ENCODE data around the gene HHAT. TPM values are rescaled to one million over a fixed set of nuclear protein-coding genes. Genes with fewer than 3 reads are reported as not detected.

The HHAT gene
- polyA plus RNA-seq, 2 donors = 1.6 to 1.8 TPM

GRCh38 chr1:210296682-210297081 is 32.0 kb upstream of the HHAT start:
- H3K27ac ChIP-seq (ENCODE audit: low read depth in 2 of 2, low read length in 1 of 2) = no peak overlapping the region
- H3K27me3 ChIP-seq (ENCODE audit: control insufficient read depth in 1 of 2, insufficient read depth in 2 of 2, low read length in 2 of 2) = no peaks in the 10 kb centered on the region
- no peaks in the 10 kb centered on the region for H3K9me3 ChIP-seq (ENCODE audit: control insufficient read depth in 2 of 2, insufficient read depth in 1 of 2, low read depth in 1 of 2, low read length in 1 of 2)
- H3K4me3 ChIP-seq (ENCODE audit: low read depth in 1 of 2, low read length in 2 of 2) = no peak overlapping the region
- peaks cover 5 to 13% of the 10 kb centered on the region in 2 donors for H3K4me1 ChIP-seq (ENCODE audit: control insufficient read depth in 2 of 2, insufficient read depth in 2 of 2, low read length in 1 of 2)
- H3K36me3 ChIP-seq (ENCODE audit: control insufficient read depth in 2 of 2, insufficient read depth in 2 of 2, low read length in 1 of 2) = no peaks in the 10 kb centered on the region
- 88 to 92% methylated on average over 3 of the region's 3 CpGs for WGBS, 2 donors

GRCh38 chr1:210298296-210298695 is 30.4 kb upstream of the HHAT start:
- Histone ChIP-seq H3K27ac (ENCODE audit: low read depth in 2 of 2, low read length in 1 of 2) (peak overlapping the region in 1 of 2 donors; percentile 0), H3K4me1 (ENCODE audit: control insufficient read depth in 2 of 2, insufficient read depth in 2 of 2, low read length in 1 of 2) (peaks cover 0 to 21% of the 10 kb centered on the region in 2 donors), H3K27me3 (ENCODE audit: control insufficient read depth in 1 of 2, insufficient read depth in 2 of 2, low read length in 2 of 2) (no peaks in the 10 kb centered on the region), H3K36me3 (ENCODE audit: control insufficient read depth in 2 of 2, insufficient read depth in 2 of 2, low read length in 1 of 2) (no peaks in the 10 kb centered on the region), H3K9me3 (ENCODE audit: control insufficient read depth in 2 of 2, insufficient read depth in 1 of 2, low read depth in 1 of 2, low read length in 1 of 2) (no peaks in the 10 kb centered on the region), H3K4me3 (ENCODE audit: low read depth in 1 of 2, low read length in 2 of 2) (no peak overlapping the region)
- WGBS, 2 donors = 74 to 85% methylated on average over 7 of the region's 7 CpGs

GRCh38 chr1:210298936-210299335 is 29.8 kb upstream of the HHAT start:
- no peaks in the 10 kb centered on the region for H3K9me3 ChIP-seq (ENCODE audit: control insufficient read depth in 2 of 2, insufficient read depth in 1 of 2, low read depth in 1 of 2, low read length in 1 of 2)
- peaks cover 0 to 22% of the 10 kb centered on the region in 2 donors for H3K4me1 ChIP-seq (ENCODE audit: control insufficient read depth in 2 of 2, insufficient read depth in 2 of 2, low read length in 1 of 2)
- no peaks in the 10 kb centered on the region for H3K27me3 ChIP-seq (ENCODE audit: control insufficient read depth in 1 of 2, insufficient read depth in 2 of 2, low read length in 2 of 2)
- H3K27ac ChIP-seq (ENCODE audit: low read depth in 2 of 2, low read length in 1 of 2) = no peak overlapping the region
- H3K36me3 ChIP-seq (ENCODE audit: control insufficient read depth in 2 of 2, insufficient read depth in 2 of 2, low read length in 1 of 2) = no peaks in the 10 kb centered on the region
- H3K4me3 ChIP-seq (ENCODE audit: low read depth in 1 of 2, low read length in 2 of 2) = no peak overlapping the region

GRCh38 chr1:210299501-210299900 is 29.2 kb upstream of the HHAT start:
- H3K27me3 ChIP-seq (ENCODE audit: control insufficient read depth in 1 of 2, insufficient read depth in 2 of 2, low read length in 2 of 2) = no peaks in the 10 kb centered on the region
- H3K36me3 ChIP-seq (ENCODE audit: control insufficient read depth in 2 of 2, insufficient read depth in 2 of 2, low read length in 1 of 2) = no peaks in the 10 kb centered on the region
- 38 to 47% methylated on average over 5 of the region's 5 CpGs for WGBS, 2 donors
- H3K9me3 ChIP-seq (ENCODE audit: control insufficient read depth in 2 of 2, insufficient read depth in 1 of 2, low read depth in 1 of 2, low read length in 1 of 2) = no peaks in the 10 kb centered on the region
- H3K4me1 ChIP-seq (ENCODE audit: control insufficient read depth in 2 of 2, insufficient read depth in 2 of 2, low read length in 1 of 2) = peaks cover 0 to 20% of the 10 kb centered on the region in 2 donors
- H3K27ac ChIP-seq (ENCODE audit: low read depth in 2 of 2, low read length in 1 of 2) = peak overlapping the region; percentile 80 to 84
- no peak overlapping the region for H3K4me3 ChIP-seq (ENCODE audit: low read depth in 1 of 2, low read length in 2 of 2)

- WGBS, 2 donors = 30 to 46% methylated on average over 5 of the region's 5 CpGs
- no peak overlapping the region for H3K4me3 ChIP-seq (ENCODE audit: low read depth in 1 of 2, low read length in 2 of 2)
- no peaks in the 10 kb centered on the region for H3K9me3 ChIP-seq (ENCODE audit: control insufficient read depth in 2 of 2, insufficient read depth in 1 of 2, low read depth in 1 of 2, low read length in 1 of 2)
- H3K4me1 ChIP-seq (ENCODE audit: control insufficient read depth in 2 of 2, insufficient read depth in 2 of 2, low read length in 1 of 2) = peaks cover 0 to 17% of the 10 kb centered on the region in 2 donors
- no peaks in the 10 kb centered on the region for H3K36me3 ChIP-seq (ENCODE audit: control insufficient read depth in 2 of 2, insufficient read depth in 2 of 2, low read length in 1 of 2)
- peak overlapping the region; percentile 70 for H3K27ac ChIP-seq (ENCODE audit: low read depth in 2 of 2, low read length in 1 of 2)
- no peaks in the 10 kb centered on the region for H3K27me3 ChIP-seq (ENCODE audit: control insufficient read depth in 1 of 2, insufficient read depth in 2 of 2, low read length in 2 of 2)
These were observed 27.6 kb upstream of the HHAT start for GRCh38 chr1:210300923-210301614.

- Histone ChIP-seq H3K4me3 (ENCODE audit: low read depth in 1 of 2, low read length in 2 of 2) (no peak overlapping the region), H3K27me3 (ENCODE audit: control insufficient read depth in 1 of 2, insufficient read depth in 2 of 2, low read length in 2 of 2) (no peaks in the 10 kb centered on the region), H3K27ac (ENCODE audit: low read depth in 2 of 2, low read length in 1 of 2) (peak overlapping the region in 1 of 2 donors; percentile 48), H3K9me3 (ENCODE audit: control insufficient read depth in 2 of 2, insufficient read depth in 1 of 2, low read depth in 1 of 2, low read length in 1 of 2) (no peaks in the 10 kb centered on the region), H3K36me3 (ENCODE audit: control insufficient read depth in 2 of 2, insufficient read depth in 2 of 2, low read length in 1 of 2) (no peaks in the 10 kb centered on the region), H3K4me1 (ENCODE audit: control insufficient read depth in 2 of 2, insufficient read depth in 2 of 2, low read length in 1 of 2) (peaks cover 0 to 16% of the 10 kb centered on the region in 2 donors)
- 26 to 43% methylated on average over 7 of the region's 7 CpGs for WGBS, 2 donors
These were observed 27.1 kb upstream of the HHAT start for GRCh38 chr1:210301615-210302000.

GRCh38 chr1:210302501-210302900 is 26.2 kb upstream of the HHAT start:
- H3K4me3 ChIP-seq (ENCODE audit: low read depth in 1 of 2, low read length in 2 of 2) = no peak overlapping the region
- no peaks in the 10 kb centered on the region for H3K36me3 ChIP-seq (ENCODE audit: control insufficient read depth in 2 of 2, insufficient read depth in 2 of 2, low read length in 1 of 2)
- no peaks in the 10 kb centered on the region for H3K27me3 ChIP-seq (ENCODE audit: control insufficient read depth in 1 of 2, insufficient read depth in 2 of 2, low read length in 2 of 2)
- no peak overlapping the region for H3K27ac ChIP-seq (ENCODE audit: low read depth in 2 of 2, low read length in 1 of 2)
- H3K9me3 ChIP-seq (ENCODE audit: control insufficient read depth in 2 of 2, insufficient read depth in 1 of 2, low read depth in 1 of 2, low read length in 1 of 2) = no peaks in the 10 kb centered on the region
- WGBS, 2 donors = 69 to 81% methylated on average over 10 of the region's 10 CpGs
- H3K4me1 ChIP-seq (ENCODE audit: control insufficient read depth in 2 of 2, insufficient read depth in 2 of 2, low read length in 1 of 2) = peaks cover 0 to 13% of the 10 kb centered on the region in 2 donors

- Histone ChIP-seq H3K4me3 (ENCODE audit: low read depth in 1 of 2, low read length in 2 of 2) (no peak overlapping the region), H3K27ac (ENCODE audit: low read depth in 2 of 2, low read length in 1 of 2) (no peak overlapping the region), H3K4me1 (ENCODE audit: control insufficient read depth in 2 of 2, insufficient read depth in 2 of 2, low read length in 1 of 2) (peaks cover 0 to 13% of the 10 kb centered on the region in 2 donors), H3K9me3 (ENCODE audit: control insufficient read depth in 2 of 2, insufficient read depth in 1 of 2, low read depth in 1 of 2, low read length in 1 of 2) (no peaks in the 10 kb centered on the region), H3K27me3 (ENCODE audit: control insufficient read depth in 1 of 2, insufficient read depth in 2 of 2, low read length in 2 of 2) (no peaks in the 10 kb centered on the region), H3K36me3 (ENCODE audit: control insufficient read depth in 2 of 2, insufficient read depth in 2 of 2, low read length in 1 of 2) (no peaks in the 10 kb centered on the region)
- 97 to 98% methylated on average over 8 of the region's 8 CpGs for WGBS, 2 donors
These were observed 25.3 kb upstream of the HHAT start for GRCh38 chr1:210303391-210303790.

GRCh38 chr1:210310562-210311153 is 18.0 kb upstream of the HHAT start:
- Histone ChIP-seq H3K27ac (ENCODE audit: low read depth in 2 of 2, low read length in 1 of 2) (no peak overlapping the region), H3K4me1 (ENCODE audit: control insufficient read depth in 2 of 2, insufficient read depth in 2 of 2, low read length in 1 of 2) (peaks cover 3% of the 10 kb centered on the region in 2 donors), H3K36me3 (ENCODE audit: control insufficient read depth in 2 of 2, insufficient read depth in 2 of 2, low read length in 1 of 2) (no peaks in the 10 kb centered on the region), H3K27me3 (ENCODE audit: control insufficient read depth in 1 of 2, insufficient read depth in 2 of 2, low read length in 2 of 2) (no peaks in the 10 kb centered on the region), H3K9me3 (ENCODE audit: control insufficient read depth in 2 of 2, insufficient read depth in 1 of 2, low read depth in 1 of 2, low read length in 1 of 2) (no peaks in the 10 kb centered on the region), H3K4me3 (ENCODE audit: low read depth in 1 of 2, low read length in 2 of 2) (no peak overlapping the region)
- 31 to 38% methylated on average over 3 of the region's 7 CpGs for WGBS, 2 donors
